ENCODE data around the gene MKKS. TPM values are rescaled to one million over a fixed set of nuclear protein-coding genes. Genes with fewer than 3 reads are reported as not detected.

The MKKS gene
- total and polyA plus RNA-seq, 2 of the 13 experiments (the other 11 are each of a cell fraction or from before 2014, with no cell fraction given) = 26.7 to 34.5 TPM

DNA sequence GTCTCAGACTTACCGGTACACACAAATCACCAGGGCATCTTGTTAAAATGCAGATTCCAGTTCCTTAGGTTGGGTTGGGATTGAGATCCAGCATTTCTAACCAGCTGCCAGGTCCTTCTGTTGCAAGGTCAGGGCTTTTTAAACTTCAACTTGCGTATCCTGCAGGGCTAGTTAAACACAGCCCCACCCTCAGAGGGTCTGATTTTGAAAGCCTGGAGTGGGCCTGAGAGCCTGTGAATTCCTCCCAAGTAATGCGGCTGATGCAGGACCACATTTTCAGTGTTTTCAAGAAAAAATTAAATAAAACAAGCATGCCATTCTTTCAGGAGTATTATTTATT is 65.3 kb downstream of the MKKS start (continued):
- TF ChIP-seq SNRNP70 (IDR thresholded peaks at IDR 0.05; ENCODE audit: low read depth, low read length) = no peak
- TF ChIP-seq, protein P1, sequence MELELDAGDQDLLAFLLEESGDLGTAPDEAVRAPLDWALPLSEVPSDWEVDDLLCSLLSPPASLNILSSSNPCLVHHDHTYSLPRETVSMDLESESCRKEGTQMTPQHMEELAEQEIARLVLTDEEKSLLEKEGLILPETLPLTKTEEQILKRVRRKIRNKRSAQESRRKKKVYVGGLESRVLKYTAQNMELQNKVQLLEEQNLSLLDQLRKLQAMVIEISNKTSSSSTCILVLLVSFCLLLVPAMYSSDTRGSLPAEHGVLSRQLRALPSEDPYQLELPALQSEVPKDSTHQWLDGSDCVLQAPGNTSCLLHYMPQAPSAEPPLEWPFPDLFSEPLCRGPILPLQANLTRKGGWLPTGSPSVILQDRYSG (CRISPR knock-in tag; IDR thresholded peaks at IDR 0.05) = no peak
- peak; percentile 29 for TF ChIP-seq HNF4A (CRISPR knock-in tag; IDR thresholded peaks at IDR 0.05)
- TF ChIP-seq ZFP82 (CRISPR knock-in tag; IDR thresholded peaks at IDR 0.05; ENCODE audit: borderline replicate concordance) = no peak
- TF ChIP-seq ZFP1 (CRISPR knock-in tag; IDR thresholded peaks at IDR 0.05) = no peak
- TF ChIP-seq ZMYM2 (CRISPR knock-in tag; IDR thresholded peaks at IDR 0.05) = no peak
- TF ChIP-seq FOXO1 (CRISPR knock-in tag; IDR thresholded peaks at IDR 0.05) = no peak
- no peak for TF ChIP-seq DNMT1 (CRISPR knock-in tag; IDR thresholded peaks at IDR 0.05)
- no peak for TF ChIP-seq TERF1 (CRISPR knock-in tag; IDR thresholded peaks at IDR 0.05)
- no peak for TF ChIP-seq ZNF3 (CRISPR knock-in tag; IDR thresholded peaks at IDR 0.05)
- no peak for TF ChIP-seq HHEX (CRISPR knock-in tag; IDR thresholded peaks at IDR 0.05)
- TF ChIP-seq, protein P2, sequence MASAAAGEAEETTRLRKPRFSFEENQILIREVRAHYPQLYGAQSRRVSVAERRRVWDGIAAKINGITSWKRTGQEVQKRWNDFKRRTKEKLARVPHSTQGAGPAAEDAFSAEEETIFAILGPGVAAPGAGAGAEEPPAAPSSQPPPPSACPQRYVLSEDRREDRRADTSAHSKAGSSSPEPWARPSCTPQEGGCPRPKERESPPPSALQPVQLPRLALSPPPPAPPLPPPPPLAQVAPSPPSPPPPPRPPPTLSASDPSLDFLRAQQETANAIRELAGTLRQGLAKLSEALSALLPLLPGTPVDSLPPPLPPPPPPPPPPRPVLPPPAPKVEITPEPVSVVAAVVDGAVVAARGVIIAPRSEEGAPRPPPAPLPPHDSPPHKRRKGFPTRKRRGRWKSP (CRISPR knock-in tag; IDR thresholded peaks at IDR 0.05) = no peak
- TF ChIP-seq ZNF563 (CRISPR knock-in tag; IDR thresholded peaks at IDR 0.05) = no peak
- TF ChIP-seq, protein P3, sequence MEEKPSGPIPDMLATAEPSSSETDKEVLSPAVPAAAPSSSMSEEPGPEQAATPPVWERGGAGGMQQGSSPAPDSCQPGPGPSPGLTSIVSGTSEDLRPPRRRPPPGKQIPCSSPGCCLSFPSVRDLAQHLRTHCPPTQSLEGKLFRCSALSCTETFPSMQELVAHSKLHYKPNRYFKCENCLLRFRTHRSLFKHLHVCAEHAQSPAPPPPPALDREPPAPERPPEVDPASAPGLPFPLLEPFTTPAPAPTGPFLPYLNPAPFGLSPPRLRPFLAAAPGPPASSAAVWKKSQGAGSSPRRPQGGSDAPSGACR (CRISPR knock-in tag; IDR thresholded peaks at IDR 0.05) = no peak
- no peak for TF ChIP-seq EEA1 (CRISPR knock-in tag; IDR thresholded peaks at IDR 0.05; ENCODE audit: borderline replicate concordance)
- no peak for TF ChIP-seq ZNF501 (CRISPR knock-in tag; IDR thresholded peaks at IDR 0.05)
- no peak for TF ChIP-seq ZNF83 (CRISPR knock-in tag; IDR thresholded peaks at IDR 0.05; ENCODE audit: borderline replicate concordance)
- TF ChIP-seq ZNF337 (CRISPR knock-in tag; IDR thresholded peaks at IDR 0.05; ENCODE audit: borderline replicate concordance, low read depth) = no peak
- no peak for TF ChIP-seq ZNF431 (CRISPR knock-in tag; IDR thresholded peaks at IDR 0.05; ENCODE audit: borderline replicate concordance, low read depth)
- no peak for TF ChIP-seq RARG (CRISPR knock-in tag; IDR thresholded peaks at IDR 0.05; ENCODE audit: low read depth)

Data from HepG2 (cell line).